Hepatic stellate cell (primary cell): Measurements from ENCODE around the gene SOX13.
"Not testable (repeated sequence)": the region's sequence is repeated elsewhere in the genome, so short reads cannot be mapped to it uniquely, and the experiment has no call there.

Experiments
- DNase-seq: peaks from one replicate; pipeline ENCODE4 v3.0.0; 2011; ENCODE audit warnings: low spot score

The SOX13 gene

GRCh38 chr1:204072931-204073836 lies at the start of gene SOX13:
Gene SOX13 (plus strand): TSS chr1:204073115. CDS start chr1:204112916, 39,801 bp downstream.
- DNase-seq, result peak; percentile 91

DNA sequence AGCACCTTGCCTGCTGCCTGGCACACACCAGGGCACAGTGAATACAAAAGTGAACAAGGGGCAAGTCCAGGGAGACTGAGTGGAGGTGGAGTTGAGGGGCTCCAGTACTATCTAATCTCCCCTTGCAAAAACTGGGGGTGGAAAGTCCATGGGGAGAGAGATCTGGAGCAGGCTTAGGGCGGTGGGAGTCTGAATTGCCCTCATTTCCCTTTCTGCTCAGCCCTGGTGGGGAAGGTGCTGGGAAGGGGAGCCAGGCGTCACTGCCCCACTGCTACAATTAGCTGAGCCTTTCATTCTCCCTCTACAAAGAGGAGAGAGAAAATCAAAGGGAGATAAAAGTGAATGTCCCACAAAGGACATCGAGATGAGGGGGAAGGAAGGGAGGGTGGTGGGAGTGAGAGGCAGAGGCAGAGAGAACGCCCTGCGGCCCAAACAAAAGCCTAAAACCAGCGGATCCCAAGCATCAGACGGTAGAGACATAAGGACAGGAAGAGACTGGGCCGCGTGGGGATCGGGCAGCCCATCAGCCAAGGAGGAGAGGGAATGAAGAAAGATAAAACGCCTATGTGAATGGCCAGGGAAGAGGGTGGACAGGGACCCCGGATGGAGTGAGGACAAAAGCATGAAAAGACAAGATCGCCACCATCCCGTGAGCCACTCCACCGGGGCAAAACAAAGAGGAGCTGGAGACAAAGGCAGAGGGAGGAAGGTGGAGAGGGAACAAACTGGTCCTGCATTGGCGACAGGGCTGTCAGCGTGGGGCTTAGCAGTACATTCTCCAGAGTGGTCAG lies 46.8 kb upstream of the SOX13 start:
- no peak for DNase-seq

DNA sequence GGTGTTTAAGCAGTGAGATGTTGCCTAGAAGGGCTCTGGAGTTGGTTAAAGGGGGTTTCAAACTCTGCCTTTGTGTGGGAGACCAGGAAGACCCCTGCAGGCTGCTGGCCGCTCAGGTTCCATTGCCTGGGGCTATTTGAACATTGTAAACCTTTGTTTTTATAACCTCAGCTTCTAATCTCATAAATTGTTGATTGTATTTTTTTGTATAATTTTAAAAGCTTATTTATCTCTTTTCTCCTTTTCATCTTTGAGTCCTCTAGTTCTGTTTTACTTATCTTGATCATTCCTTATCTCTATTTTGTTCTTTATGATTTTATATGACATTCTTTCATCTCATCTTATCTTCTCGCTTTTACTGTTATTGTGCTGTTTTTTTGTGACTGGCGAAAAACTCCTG lies 45.5 kb upstream of the SOX13 start:
- DNase-seq, result no peak

GRCh38 chr1:204029016-204029415 lies 43.9 kb upstream of the SOX13 start:
- DNase-seq, result no peak

DNA sequence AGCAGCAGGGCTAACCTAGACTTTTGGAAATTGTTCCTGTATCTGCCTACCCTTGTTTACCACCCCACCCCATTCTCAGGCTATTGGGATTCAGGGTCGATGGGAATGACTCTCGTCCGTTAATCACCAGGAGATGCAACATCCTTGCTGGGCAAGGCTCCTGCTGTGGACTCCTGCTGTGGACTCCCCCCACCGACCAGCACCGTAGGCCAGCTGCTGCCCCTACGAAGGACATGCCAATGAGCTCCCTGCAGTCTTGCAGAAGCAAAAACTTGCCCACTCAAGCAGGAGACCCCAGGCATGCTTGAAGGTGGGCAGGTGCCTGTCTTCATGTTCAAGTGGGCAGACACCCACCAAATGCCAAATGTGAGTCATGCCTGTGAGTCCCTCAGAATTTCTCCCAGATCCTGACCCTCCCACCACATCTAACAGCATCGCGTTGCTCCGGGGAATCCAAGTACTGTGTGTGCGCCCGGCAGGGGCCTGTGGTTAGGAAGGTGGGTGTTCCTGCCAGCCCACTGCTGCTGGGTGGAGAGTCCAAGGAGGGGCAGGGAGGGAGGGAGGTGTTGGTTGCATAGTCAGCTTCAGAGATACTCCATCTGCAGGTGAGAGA lies 41.7 kb upstream of the SOX13 start:
- DNase-seq, result no peak

GRCh38 chr1:204032642-204033235 lies 40.2 kb upstream of the SOX13 start:
- DNase-seq, result no peak

DNA sequence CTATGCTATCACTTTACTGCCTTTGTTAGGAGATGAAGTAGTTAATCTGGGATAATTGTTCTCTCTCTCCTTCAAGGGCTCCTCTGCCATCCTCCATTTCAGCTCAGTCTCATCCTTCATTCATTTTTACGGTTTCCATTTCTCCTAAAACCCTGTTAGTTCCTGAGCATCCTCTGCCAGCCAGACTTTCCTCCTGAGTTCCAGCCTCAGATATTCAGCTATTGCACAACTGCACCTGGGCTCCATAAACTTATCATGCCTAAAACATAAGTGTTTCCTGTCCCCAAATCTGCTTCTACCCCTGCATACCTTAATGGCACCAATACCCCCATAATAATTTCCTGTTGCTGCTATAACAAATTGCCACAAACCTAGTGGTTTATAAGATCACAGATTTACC lies 39.6 kb upstream of the SOX13 start:
- no peak for DNase-seq

DNA sequence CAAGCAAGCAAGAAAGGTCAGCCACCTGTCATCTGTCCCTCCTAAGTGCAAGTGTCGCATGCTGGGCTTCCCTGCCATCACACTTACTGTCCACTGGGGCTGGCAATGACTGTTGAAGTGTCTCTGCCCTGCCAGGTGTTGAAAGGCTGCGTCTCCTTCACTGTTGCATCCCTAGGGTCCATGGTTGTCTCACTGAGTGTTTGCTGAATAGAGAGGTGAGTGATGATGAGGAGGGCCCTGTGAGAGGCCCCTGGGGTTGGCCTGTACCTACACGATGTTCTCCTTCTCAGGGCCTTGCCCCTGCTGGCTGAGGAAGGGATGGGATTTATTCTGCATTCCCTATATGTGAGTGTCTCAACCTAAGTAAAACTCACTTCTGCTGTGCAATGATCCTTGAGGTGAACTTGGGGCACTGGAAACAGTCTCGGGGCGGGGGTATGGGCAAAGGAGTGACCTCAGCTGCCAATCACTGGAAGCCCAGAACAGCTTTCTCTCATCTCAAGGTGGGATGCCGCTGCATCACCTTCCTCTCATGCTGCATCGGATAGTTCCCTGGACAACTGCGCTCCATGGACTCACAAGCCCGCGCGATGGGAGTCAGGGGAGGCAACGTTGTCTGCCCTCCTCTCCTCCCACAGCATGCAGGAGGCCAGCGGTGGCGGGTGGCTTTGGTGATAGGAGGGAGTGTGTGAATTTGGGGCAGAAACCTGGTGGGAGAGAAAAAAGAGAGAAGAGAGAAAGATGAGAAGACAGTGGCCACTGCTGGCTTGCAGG lies 35.8 kb upstream of the SOX13 start:
- DNase-seq, result no peak

DNA sequence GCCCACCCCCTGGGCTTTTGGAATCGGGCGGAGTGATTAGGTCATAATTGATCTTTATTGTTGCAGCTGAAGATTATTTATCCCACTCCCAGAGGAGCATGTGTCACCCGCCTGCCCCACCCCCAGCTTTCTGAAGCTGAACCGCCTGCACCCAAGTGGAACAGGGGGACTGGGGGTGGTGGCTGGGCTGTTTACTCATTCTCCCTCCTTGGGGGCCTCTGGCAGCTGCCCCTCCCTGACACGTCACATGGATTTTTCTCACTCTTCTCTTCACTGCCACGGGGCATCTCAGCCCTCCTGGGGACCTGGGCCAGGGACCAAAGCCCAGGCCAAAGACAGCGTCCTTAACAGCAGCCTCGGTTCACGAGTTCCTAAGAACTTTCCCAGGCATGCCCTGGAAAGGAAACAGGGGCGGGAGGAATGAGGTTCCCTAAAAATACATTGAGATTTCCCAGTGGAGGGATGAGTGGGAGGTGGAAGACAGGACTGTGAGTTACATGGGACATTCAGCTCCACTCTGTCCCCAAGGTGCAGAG lies 31.6 kb upstream of the SOX13 start:
- DNase-seq, result peak; percentile 44

DNA sequence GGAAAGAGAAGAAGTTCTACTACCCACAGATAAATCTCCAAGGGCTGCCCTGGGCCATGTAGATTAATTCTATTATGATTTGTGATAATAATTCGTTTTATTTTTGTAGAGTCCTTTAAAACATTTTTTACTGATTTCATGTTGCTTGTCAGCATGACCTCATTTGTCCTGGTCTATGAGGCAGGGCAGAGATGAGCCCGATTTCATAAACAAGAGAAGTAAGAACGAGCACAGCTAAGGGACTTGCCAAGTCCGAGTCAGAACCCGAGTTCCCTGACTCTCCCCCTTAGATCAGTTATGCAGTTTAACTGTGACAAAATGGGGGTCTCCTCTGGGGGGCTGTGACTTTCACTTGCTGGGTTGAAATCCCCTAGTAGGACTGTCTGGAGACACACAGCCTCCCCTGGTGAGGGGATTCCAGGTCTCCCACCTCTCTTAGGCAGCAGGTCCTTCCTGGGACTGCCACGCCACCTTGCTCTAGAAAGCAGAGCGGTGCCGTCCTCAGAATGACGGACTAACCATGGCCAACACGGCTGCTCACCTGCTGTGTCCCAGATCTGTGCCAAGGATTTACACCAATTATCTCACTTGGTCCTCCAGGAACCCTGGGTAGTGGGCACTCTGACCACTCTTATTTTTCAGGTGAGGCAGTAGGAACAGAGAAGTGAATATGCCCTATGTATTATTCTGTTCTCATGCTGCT lies 31.0 kb upstream of the SOX13 start:
- peak; percentile 31 for DNase-seq

DNA sequence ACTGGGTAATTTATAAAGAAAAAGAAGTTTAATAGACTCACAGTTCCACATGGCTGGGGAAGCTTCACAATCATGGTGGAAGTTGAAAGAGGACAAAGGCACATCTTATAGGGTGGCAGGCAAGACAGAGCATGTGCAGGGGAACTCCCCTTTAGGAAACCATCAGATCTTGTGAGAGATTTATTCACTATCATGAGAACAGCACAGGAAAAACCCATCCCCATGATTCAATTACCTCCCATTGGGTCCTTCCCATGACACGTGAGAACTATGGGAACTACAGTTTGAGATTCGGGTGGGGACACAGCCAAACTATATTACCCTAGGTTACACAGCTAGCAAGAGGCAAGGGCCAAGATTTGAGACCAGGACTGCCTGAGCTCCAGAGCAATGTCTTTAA lies 30.4 kb upstream of the SOX13 start:
- DNase-seq, result no peak

DNA sequence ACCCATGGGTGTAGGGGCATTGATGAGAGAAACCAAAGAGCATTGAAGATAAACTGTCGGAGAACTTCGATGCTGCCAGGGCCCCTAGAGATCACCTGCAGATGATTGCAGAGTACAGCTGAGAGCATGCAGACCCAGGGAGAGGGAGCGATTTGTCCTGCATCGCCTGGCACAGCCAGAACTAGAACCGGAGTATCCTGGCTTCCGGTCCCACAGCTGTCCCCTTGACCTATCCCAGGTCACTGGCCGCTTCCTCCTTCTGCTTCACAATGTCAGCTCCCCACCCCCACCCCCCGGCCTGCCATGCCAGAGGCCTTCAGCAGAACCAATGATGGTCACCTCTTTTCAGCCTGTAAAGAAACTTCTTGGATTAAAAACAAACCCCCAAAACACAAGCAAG lies 29.2 kb upstream of the SOX13 start:
- DNase-seq, result no peak

- no peak for DNase-seq
These were observed 28.5 kb upstream of the SOX13 start for GRCh38 chr1:204044448-204044847.

DNA sequence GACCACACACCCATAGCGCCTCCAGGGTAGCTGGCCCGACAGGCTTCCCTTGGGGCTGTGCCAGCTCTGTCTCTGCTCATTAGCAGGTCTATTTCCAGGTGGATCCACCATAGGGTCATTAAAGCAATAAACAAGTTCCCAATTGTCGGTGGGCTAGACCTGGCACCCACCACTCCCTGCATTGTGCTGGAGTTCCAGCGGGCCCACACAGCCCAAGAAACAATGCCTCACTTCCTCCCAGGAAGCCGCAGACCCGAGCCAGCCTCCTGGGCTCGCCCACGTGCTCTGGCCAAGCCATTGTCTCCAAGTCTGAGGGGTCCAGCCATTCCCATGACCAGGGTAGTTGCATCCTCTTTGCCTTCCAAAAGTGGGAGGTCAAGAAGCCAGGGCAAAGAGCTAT lies 27.5 kb upstream of the SOX13 start:
- no peak for DNase-seq

DNA sequence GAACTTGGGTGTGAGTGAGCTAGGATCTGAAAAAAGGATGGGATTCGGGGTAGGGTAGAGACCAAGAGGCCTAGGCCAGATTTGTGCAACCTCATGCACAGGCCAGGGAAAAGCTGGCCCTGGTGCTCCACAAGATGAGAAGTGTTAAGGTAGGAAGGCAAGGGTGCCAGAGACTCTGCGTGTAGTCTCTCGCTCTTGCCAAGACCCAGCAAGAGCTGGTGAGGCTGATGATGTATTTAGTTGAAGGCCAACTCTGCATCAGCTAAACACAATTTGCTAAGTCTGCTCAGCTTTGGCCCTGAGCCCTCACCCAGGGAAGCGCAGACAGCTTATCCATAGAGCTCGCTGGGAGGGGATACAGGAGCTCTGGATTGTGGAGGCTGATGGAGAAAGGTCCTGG lies 26.6 kb upstream of the SOX13 start:
- DNase-seq, result no peak

- not testable (repeated sequence) for DNase-seq
These were observed 24.1 kb upstream of the SOX13 start for GRCh38 chr1:204048796-204049195.

DNA sequence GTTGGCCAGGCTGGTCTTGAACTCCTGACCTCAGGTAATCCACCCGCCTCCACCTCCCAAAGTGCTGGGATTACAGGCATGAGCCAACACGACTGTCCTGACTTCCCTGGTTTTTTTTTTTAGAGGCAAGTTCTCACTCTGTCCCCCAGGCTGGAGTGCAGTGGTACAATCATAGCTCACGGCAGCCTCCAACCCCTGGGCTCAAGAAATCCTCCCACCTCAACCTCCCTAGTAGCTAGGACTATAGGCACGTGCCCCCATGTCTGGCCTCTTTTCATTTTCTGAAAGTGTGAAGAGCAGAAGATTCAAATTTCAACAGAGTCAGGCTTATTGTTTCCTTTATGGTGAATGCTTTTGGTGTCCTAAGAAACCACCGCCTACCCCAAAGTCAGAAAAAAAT lies 21.7 kb upstream of the SOX13 start:
- no peak for DNase-seq

DNA sequence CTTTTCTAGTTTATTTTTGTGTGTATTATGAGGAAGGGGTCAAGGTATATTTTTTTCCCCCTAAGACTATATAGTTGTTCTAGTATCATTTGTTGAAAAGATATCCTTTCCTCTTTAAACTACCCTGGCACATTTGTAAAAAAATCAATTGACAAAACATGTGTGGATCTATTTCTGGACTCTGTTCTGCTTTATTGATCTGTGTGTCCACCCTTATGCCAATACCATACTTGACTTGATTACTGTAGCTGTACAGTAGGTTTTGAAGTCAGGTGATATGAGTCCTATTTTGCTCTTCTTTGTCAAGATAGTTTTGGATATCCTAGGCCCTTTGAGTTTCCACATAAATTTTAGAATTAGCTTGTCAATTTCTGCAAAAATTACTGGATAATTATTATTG lies 21.2 kb upstream of the SOX13 start:
- DNase-seq, result no peak

GRCh38 chr1:204053893-204054292 lies 19.0 kb upstream of the SOX13 start:
- no peak for DNase-seq

- no peak for DNase-seq
These were observed 12.9 kb upstream of the SOX13 start for GRCh38 chr1:204059970-204060369.

DNA sequence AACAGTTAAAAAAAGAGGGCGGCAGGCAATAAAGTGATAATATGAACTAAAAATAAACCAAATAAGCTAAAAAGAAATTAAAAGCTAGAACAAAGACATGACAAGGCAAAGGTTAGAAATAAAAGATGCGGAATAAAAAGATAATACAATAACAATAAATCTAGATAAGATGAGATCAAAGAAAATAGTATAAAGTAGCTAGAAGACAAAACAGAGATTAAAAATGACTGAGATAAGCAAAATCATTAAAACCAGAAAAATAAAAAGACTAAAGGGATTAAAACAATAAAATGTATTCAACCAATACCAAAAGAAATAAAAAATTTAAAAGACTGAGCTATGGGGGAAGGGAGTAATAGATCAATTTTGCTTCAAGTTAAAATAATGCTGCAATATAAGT lies 10.8 kb upstream of the SOX13 start:
- DNase-seq, result no peak
